ENCODE results near the gene RAET1G.
"Not testable (repeated sequence)": the region's sequence is repeated elsewhere in the genome, so short reads cannot be mapped to it uniquely, and the experiment has no call there.

The RAET1G gene

DNA sequence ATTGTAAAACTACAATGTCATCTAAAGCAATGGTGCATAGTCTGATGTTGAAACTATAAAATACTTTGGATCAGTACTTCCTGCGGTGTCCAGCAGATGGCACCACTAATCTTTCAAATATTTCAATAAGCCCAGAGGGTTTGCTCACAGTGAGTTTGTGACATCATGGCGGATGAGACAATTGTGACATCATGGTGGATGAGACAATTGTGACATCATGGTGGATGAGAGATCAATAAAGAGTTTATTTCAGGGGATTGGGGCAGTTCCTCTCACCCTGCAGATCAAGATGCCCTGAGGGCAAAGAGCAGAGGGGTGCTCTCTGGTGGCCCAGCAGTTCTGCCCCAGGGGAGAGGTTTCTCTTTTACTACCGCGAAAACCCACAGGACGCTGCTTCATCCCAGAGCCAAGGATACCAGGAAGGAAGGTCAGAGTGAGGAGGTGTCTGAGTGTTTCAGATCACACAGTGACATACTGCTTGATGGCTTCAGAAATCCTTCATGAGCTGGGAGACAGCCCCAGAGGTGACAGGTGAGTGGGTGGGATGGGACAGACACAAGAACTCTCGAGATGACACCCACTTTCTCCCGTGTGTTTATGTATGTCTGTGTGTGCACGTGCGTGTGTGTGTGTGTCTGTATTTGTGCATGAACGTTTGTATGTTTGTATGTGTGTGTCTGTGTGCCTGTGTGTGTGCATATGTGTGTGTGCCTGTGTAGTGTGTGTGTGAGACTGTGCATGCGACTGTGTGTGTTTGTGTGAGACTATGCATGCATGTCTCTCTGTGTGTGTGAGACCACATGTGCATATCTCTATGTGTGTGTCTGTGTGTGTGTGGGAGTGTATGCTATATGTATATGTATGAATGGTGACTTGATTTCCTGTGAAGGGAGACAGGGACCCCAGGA is 11.6 kb upstream of the RAET1G start:
- peak; percentile 45 for DNase-seq (ENCODE audit: low read depth)

DNA sequence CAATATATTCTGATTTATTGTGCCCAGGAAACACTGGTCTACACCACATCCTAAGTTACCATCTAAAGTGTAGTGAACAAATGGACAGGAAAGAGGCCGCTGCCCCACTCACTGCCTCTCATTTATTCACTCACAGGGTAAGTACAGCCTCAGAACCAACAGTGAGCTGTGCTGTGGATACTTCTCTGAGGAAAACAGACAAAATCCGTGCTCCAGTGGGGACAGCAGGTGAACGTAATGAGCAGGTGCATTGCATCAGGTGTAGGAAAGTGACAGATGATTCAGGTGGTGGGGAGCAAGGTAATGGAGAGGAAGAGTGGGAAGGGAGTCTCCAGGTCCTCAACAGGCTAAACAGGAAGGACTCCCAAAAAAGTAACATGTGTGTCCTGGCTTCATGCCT is 10.5 kb upstream of the RAET1G start:
- DNase-seq (ENCODE audit: low read depth), result no peak

GRCh38 chr6:149933036-149933435 is 10.1 kb upstream of the RAET1G start:
- no peak for DNase-seq (ENCODE audit: low read depth)

GRCh38 chr6:149931501-149931900 is 8.6 kb upstream of the RAET1G start:
- no peak for DNase-seq (ENCODE audit: low read depth)

DNA sequence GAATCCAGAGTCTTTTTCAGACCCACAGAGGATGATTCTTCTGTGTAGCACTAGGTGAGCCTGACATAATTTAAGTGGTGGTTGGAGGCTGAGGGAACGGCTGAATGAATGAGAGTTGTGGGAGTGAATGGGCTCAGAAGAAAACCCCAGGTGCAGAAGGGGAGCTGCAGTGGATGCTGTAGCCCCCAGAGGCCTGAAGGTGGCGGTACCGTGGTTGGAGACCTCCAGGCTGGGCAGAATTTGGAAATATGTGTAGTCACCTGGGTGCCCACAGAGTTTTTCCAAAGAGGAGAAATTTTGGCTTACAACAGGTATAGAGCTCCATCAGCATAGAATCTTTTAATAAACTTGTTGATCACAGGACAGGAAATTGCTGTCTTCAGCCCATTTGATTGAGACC is 6.5 kb upstream of the RAET1G start:
- DNase-seq (ENCODE audit: low read depth), result no peak

DNA sequence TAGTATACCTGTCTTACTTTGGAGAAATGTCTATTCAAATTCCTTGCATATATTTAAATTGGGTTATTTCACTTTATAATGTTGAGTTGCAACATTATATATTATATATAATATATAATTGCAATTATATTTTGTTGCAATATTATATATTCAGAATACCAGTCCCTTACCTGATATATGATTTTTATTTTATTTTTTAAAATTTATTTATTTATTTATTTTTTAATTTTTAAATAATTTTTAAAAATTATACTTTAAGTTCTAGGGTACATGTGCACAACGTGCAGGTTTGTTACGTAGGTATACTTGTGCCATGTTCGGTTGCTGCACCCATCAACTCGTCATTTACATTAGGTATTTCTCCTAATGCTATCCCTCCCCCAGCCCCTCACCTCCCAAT is 4.1 kb upstream of the RAET1G start:
- not testable (repeated sequence) for DNase-seq (ENCODE audit: low read depth)

DNA sequence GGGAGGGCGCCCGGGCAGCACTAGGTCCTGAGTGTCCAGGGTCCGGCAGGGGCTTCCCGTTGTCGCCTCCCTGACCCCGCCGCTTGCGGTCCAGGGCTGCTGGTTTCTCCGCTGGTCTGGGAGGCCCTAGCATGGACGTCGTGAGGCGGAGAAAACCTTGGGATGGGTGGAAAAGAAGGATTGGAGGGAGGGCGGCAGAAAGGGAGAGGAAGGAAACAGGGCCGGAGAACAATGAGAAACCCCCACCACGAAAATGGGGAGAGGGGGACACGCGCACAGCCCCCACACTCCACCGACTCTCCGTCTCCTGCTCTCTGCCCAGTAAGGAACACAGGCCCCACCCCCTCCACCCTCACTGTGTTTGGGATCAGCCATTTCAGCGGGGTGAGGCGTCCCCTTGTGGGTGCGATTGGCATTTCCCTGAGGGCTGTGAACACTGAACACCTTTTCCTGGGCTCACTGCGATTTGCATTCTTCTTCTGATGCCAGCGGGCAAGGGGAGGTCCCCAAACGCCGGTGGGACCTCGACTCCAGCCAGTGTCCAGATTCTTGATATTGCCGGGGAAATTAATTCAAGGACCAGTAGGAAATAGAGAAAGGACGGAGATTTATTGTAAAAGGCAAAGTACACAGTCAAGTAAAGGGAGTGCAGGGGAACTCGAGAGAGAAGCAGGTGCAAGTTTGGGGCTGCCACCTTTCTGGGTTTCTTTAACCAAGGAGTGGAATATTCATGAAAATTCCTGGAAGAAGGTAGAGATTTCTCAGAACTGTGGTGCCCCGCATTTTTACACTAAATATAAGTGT is 3.3 kb upstream of the RAET1G start:
- peak; percentile 70 for DNase-seq (ENCODE audit: low read depth)

GRCh38 chr6:149925253-149925973 is 2.5 kb upstream of the RAET1G start:
- no peak for DNase-seq (ENCODE audit: low read depth)

- no peak for DNase-seq (ENCODE audit: low read depth)
Observed at GRCh38 chr6:149924933-149925252, 2.0 kb upstream of the RAET1G start.

DNA sequence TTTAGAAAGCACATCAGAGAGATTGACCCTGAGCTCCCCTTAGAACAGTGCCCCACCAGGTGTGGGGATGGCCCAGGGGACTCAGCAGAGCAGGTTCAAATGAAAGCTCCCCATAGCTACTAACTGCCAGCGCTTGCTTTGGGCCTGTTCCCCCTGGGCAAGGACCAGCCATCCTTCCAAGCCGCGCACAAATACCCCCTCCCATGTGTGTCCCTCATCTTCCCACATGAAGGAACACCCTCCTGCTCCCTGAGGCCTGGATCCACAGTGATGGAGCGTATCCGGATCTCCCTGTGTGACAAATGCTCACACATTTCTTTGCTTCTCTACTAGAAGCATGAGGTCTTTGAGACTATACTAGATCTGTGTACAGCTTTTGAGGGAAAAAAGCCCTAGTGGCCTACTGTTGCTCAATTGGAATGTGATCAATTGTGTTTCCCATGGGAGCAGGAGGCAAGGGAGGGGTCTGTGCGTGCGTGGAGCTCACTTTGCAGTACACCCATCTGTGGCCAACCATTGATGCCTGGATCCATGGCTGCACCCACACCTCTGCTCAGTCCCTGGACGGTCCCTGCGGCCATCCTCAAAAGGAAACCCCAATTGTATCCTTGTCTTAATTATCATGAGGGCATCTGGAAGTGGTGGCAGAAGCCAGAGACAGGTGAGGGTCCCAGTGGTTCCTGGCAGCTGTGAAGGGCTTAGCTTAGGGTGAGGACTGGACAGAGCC is 1.4 kb upstream of the RAET1G start:
- no peak for DNase-seq (ENCODE audit: low read depth)

- DNase-seq (ENCODE audit: low read depth), result no peak
Observed at GRCh38 chr6:149923327-149923986, 536 bp upstream of the RAET1G start.

GRCh38 chr6:149922091-149922490 is 830 bp downstream of the RAET1G start:
- not testable (repeated sequence) for DNase-seq (ENCODE audit: low read depth)

DNA sequence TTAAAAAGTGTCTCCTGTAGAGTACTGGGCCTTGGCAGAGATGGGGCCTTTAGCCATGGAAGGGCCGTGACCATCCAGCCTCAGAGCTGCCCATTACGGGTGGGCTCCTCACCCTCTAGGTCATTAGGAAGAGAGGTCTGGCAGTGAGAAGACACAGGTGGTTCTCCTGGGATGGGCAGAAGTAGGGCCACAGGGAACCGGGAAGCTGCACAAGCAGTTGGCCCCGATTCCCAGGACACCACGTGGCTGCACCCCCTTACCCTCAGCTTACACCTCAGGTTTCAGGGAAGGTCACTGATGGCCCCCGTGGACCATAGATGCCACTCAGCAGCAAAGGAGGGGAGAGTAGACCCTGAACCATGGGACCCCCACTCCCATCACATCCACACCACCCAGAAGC is 1.6 kb downstream of the RAET1G start:
- no peak for DNase-seq (ENCODE audit: low read depth)

GRCh38 chr6:149919834-149920225 is 3.1 kb downstream of the RAET1G start:
- DNase-seq (ENCODE audit: low read depth), result no peak

DNA sequence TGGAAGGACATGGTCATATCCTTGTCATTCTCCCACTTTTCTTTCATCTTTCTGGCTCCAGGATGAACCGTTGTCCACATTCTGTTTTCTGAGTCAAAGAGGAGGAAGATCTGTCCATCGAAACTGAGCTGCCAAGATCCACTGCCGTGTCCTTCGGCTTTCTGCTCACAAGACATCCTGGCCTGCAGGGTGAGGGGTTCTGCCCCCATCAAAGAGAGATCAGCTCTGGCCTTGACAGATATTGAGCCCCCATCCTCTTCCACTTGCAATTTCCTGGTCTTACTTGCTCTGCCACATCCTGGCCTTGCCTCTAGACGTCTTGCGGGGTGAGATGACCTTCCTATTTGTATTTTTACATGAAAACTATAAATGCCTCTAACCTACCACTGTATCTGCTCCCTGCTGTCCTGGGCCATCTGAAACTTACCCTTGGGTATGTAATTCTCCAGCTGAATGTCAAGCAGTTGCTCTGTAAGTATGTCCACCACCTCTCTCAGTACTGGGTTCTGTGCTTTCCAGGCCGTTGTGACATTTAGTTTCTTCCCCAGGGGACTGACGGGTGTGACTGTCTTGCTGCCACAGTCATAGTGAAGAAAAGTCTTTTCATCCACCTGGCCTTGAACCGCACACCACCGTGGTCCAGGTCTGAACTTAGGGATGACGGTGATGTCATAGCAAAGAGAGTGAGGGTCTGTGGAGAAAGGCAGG is 3.6 kb downstream of the RAET1G start:
- not testable (repeated sequence) for DNase-seq (ENCODE audit: low read depth)

DNA sequence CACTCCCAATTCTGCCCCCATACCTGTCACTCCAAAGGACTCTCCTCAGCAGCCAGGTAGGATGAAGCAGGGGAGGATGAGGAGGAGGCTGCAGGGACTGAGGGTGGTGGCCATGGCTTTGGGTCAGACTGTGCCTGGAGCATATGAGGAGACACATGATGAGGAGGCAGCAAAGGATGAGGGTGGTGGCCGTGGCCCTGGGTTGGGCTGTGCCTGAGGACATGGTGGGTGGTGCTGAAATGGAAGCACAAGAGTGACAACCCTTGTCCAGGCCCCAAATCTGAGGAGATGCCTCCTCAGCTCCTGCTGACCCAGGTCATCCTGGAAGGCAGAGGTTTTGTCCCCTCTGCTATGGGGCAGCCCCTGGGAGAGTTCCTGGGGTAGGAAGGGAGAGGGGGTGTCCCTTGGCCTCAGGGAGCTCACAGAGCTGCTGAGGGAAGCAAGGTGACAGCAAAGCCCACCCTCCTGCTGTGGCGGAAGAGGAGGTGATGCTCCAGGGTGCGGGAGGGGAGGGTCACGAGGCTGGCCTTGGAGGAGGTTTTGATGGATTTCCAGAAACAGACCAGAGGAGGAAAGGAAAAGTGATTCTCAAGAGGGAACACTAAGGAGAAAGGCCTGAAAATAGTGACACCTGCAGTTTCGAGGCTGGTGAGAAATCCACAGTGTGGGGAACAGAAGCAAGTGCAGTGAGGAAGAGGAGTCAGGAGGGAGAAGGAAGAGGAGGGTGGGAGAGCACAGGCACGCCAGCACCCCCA is 4.6 kb downstream of the RAET1G start:
- no peak for DNase-seq (ENCODE audit: low read depth)

DNA sequence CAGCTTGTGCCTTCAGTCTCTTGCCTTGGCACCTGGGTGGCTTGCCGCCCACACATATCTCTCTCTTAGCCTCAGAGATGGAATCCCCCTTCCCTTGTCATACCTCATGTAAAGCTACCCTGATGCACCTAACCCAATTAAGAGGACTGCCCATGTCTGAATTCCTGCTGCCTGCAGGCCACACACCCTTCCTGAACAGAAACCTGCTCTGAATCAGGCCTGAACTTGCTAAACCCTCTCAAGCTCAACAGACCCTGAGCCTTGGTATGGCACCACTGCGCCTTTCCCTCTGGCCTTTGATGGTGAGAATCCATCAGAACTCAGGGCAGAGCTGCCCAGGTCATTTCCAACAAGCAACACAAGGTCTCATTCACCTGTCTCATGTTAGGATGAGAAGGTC is 5.2 kb downstream of the RAET1G start:
- DNase-seq (ENCODE audit: low read depth), result no peak

GRCh38 chr6:149915970-149916865 is 6.7 kb downstream of the RAET1G start:
- no peak for DNase-seq (ENCODE audit: low read depth)

Measured in stromal cell of bone marrow (primary cell).